NCI-H774 (cell line): ENCODE measurements around the gene ZXDB.
A peak's percentile ranks its signal among the peaks of the same experiment; 100 is the strongest.
"Not testable (repeated sequence)": the region's sequence is repeated elsewhere in the genome, so short reads cannot be mapped to it uniquely, and the experiment has no call there.

Experiments
- DNase-seq: peaks from one replicate; lab custom pipeline; 2025; lab: John Stamatoyannopoulos, UW

Gene ZXDB

GRCh38 chrX:57591284-57592159 is at the start of gene ZXDB:
TSS of gene ZXDB (plus strand) at chrX:57592011. CDS start at chrX:57592049, 38 bp downstream.
- not testable (repeated sequence) for DNase-seq

- no peak for DNase-seq
Observed at GRCh38 chrX:57565198-57565597, 26.6 kb upstream of the ZXDB start.

- no peak for DNase-seq
Observed at GRCh38 chrX:57573754-57574153, 18.1 kb upstream of the ZXDB start.

- not testable (repeated sequence) for DNase-seq
Observed at GRCh38 chrX:57582948-57583347, 8.9 kb upstream of the ZXDB start.

GRCh38 chrX:57583477-57583876 is 8.3 kb upstream of the ZXDB start:
- DNase-seq: no peak

- no peak for DNase-seq
Observed at GRCh38 chrX:57586360-57586759, 5.5 kb upstream of the ZXDB start.

GRCh38 chrX:57587062-57587461 is 4.7 kb upstream of the ZXDB start:
- DNase-seq: no peak

GRCh38 chrX:57587607-57588006 is 4.2 kb upstream of the ZXDB start:
- DNase-seq: no peak

- DNase-seq: not testable (repeated sequence)
Observed at GRCh38 chrX:57592160-57592893, 516 bp downstream of the ZXDB start.

- peak; percentile 11 for DNase-seq
Observed at GRCh38 chrX:57592894-57593215, 1.0 kb downstream of the ZXDB start.

- DNase-seq: no peak
Observed at GRCh38 chrX:57595381-57595811, 3.6 kb downstream of the ZXDB start.

- no peak for DNase-seq
Observed at GRCh38 chrX:57596109-57596508, 4.3 kb downstream of the ZXDB start.

GRCh38 chrX:57596516-57596915 is 4.7 kb downstream of the ZXDB start:
- DNase-seq: no peak

GRCh38 chrX:57607295-57608187 is 15.7 kb downstream of the ZXDB start:
- DNase-seq: no peak

- not testable (repeated sequence) for DNase-seq
Observed at GRCh38 chrX:57613351-57613750, 21.5 kb downstream of the ZXDB start.

- DNase-seq: not testable (repeated sequence)
Observed at GRCh38 chrX:57629438-57629837, 37.6 kb downstream of the ZXDB start.

GRCh38 chrX:57640674-57641016 is 48.8 kb downstream of the ZXDB start:
- DNase-seq: no peak

GRCh38 chrX:57641338-57641737 is 49.5 kb downstream of the ZXDB start:
- DNase-seq: no peak

- no peak for DNase-seq
Observed at GRCh38 chrX:57643698-57644097, 51.9 kb downstream of the ZXDB start.

GRCh38 chrX:57647020-57647419 is 55.2 kb downstream of the ZXDB start:
- DNase-seq: no peak
